Right renal pelvis (tissue), 4 donors: ENCODE measurements around the gene PMM1. TPM values are rescaled to one million over a fixed set of nuclear protein-coding genes. Genes with fewer than 3 reads are reported as not detected.
"Not testable (repeated sequence)": the region's sequence is repeated elsewhere in the genome, so short reads cannot be mapped to it uniquely, and the experiment has no call there.

Experiments
- DNase-seq, 4 donors: peaks; one replicate each; pipeline ENCODE4 v3.0.0-alpha.2; 2013; ENCODE audit warnings: low read depth in 4 of 4, low spot score in 3 of 4, missing footprints in 1 of 4
- polyA plus RNA-seq, 4 donors: library from polyadenylated mRNA; unstranded; fragments of 120-200 nt; gene quantifications; one replicate each; pipeline ENCODE4 v1.2.1, GENCODE V29; 2013; ENCODE audit not compliant: insufficient read length in 4 of 4

The PMM1 gene
- polyA plus RNA-seq, 4 donors = 48.8 to 65.9 (median 52.4) TPM

GRCh38 chr22:41598081-41598480, 8.4 kb upstream of the PMM1 start:
- DNase-seq = no peak

DNA sequence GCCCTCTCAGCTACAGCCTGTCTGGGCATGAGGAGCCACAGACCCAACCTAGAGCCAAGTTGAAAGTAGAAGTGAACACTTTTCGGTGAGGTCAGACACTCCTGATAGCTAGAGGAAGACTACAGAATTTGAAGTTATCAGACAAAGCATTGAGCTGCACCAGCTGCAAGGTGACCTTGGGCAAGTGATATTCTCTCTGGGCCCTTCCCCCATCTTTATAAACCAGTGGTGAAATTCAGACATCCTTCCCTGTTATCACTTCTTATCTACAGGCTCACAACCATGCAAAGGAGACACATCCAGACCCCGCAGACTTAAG, 8.0 kb upstream of the PMM1 start:
- DNase-seq = no peak

DNA sequence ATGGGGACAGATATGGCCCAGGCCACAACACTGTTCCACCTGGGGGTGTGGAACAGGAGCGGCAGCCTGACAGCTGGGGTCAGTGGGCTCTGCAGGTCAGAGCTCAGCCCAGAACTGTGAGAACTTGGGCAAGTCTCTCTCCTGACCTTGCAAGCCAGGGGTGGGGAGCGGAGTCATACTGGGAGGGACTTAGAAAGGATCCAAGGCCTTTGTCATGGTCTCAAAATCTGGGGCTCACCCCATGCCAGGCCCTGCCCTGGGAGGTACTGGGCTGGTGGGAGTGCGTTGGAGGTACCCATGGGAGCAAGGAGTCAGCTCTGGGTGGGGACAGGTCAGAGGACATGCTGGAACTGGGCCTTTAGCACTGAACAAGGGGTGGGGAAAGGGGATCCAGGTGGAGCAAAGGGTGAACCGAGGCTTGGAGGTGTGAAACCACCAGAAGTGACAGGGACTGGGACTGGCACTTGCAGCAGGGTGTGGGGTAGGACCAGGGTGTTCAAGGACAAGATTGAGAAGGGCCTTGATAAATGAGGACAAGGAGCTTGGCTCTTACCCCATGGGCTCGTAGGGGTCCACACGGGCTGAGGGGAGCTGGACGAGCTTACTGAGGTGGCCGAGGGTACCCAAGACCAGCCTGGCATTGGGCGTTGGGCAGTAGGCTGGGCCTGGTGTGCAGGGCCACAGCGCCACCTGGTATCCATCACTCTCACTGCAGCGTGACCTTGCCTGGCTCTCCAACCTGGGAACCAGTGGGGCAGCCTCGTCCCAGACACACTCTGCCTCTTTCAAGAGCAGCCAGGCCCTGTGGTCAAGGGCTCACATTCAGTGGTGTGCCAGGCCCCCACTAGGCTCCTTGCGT, 7.4 kb upstream of the PMM1 start:
- DNase-seq = no peak

DNA sequence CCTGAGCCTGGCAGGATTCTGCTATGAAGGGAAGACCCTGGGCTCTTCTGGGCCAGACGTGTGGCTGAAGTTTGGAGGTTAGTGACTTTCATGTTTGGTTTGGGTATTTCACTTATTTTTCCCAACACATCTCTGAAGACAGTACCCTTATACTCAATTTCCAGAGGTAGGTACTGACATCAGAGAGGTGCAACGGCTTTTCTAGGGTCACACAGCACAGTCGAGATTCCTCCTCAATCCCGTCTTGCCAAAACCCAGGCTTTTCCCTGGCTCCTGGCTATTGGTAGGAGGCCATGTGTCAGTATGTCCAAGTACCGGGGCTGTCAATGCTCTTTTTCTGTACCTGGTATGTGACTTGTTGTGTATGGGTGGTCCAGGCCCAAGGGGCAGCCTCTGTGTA, 6.1 kb upstream of the PMM1 start:
- no peak for DNase-seq

- not testable (repeated sequence) for DNase-seq
Observed at GRCh38 chr22:41593336-41593960, 3.8 kb upstream of the PMM1 start.

GRCh38 chr22:41587347-41587723, 2.3 kb downstream of the PMM1 start:
- no peak for DNase-seq

DNA sequence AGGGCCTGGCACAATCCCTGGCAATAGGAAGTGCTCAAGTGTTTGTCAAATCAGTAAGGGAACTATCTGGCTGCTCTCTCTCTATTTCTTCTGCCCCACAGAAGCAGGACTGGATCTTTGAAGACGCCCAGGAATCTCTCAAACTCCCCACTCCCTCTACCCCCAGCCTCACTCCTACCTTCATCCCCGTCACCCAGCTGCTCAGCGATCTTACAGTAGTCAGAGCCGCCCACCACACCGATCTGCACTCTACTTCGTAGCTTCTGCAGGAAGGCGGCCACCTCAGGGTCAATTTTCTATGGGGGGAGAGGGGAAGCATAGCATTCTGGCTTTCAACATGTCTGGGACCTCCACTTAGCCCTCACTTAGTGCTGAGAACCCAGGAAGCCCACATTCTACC, 3.7 kb downstream of the PMM1 start:
- DNase-seq = no peak

DNA sequence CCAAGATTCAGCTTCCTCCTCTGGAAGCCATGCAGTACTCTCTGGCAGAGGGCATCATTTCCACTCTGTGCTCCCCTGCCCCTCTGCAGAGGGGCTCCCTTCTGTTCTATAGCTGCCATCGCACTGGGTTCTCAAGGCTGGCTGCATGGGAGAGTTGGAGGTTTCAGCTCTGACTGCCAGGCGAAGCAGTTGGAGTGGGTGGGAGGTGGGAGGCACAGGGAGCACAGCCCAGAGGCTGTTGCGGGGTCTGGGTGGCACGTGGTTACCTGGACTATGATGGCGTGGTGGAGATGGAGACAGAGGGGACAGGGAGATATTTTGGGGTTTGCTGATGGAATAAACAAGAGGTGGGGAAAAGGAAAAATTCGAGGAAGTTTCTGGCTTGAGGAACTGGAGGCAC, 4.8 kb downstream of the PMM1 start:
- DNase-seq = no peak

DNA sequence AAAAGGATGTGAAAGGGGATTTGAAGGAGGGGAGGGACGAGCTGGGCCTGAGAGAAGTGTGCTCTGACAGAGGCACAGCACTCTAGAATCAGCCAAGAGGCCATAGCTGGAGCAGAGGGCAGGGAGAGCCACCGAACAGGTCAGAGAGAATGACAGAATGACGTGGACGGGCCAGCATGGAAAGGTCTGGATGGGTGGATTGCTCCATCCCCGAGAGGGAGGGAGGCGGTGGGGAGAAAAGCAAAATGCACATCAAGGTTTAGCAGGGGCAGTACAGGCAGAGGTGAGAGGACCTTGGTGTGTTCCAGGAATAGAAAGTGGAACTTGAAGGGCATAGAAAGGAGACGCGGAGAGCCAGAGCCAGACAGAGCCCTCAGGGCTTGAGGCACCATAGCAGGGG, 6.9 kb downstream of the PMM1 start:
- DNase-seq = no peak

DNA sequence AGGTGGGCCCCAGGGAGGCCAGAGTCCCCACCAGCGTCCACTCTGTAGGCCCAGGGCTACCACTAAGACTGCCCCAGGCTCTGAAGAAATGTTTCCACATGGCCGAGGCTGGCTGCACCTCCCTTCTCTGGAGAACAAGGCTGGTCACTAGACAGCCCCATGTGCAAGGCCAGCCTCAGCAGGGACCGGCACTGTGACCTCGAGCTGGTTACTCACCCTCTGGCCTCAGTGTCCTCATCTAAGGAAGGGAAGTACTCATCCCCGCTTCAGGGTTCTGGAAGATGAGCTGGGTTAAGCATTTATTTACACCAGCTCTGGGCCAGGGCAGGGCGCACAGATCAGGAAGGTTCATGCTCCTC, 9.7 kb downstream of the PMM1 start:
- DNase-seq = no peak

DNA sequence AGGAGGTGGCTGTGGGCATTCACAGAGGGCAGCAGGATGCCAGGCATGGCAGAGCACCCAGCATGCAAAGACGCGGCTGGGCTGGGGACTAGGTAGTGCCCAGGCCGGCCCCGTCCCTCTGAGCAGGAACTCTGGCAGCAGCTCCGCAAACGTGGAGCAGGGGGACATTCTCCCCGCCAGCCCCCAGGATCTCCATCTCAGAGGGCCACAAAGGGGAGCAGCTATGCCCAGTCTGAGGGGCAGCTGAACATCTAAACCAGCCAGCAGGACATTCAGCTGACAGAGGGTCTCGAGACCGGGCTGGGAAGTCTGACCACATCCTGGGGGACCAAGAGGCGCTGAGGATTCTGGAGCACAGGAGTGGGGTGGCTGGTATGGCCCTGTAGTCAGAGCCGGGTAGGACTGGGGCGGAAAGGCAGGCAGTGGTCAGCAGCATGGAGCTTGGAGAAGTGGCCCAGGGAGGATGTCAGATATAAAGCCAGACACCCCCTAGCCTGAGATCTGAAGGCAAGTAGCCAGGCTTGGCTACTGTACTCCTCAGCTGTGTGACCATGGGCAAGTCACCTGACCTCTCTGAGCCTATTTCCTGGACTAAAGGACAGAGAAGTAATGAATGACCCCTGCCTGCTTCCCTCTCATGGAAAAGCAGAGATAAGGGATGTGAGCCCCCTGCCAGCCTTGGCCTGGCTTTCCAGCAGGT, 10.2 kb downstream of the PMM1 start:
- no peak for DNase-seq

GRCh38 chr22:41578818-41579217, 10.8 kb downstream of the PMM1 start:
- no peak for DNase-seq

DNA sequence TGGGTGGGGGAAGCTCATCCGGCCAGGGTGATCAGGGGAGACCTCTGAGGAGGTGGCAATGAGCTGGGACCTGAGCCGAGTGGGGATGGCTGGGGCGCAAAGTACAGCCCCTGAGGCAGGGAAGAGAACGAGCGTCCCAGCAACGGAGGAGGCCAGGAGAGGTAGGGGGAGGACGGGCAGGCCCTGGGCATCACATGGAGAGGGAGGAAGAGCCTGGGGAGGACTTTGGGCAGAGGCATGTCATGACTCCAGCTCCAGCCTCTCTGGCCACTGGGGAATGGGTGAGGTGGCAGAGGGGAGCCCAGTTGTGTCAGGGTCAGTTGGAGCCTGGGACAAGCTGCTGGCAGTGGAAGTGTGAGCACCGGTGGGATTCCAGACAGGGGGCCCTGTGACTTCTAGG, 11.5 kb downstream of the PMM1 start:
- DNase-seq = no peak

- DNase-seq = no peak
Observed at GRCh38 chr22:41576877-41577276, 12.8 kb downstream of the PMM1 start.

GRCh38 chr22:41575533-41575932, 14.1 kb downstream of the PMM1 start:
- DNase-seq = no peak

DNA sequence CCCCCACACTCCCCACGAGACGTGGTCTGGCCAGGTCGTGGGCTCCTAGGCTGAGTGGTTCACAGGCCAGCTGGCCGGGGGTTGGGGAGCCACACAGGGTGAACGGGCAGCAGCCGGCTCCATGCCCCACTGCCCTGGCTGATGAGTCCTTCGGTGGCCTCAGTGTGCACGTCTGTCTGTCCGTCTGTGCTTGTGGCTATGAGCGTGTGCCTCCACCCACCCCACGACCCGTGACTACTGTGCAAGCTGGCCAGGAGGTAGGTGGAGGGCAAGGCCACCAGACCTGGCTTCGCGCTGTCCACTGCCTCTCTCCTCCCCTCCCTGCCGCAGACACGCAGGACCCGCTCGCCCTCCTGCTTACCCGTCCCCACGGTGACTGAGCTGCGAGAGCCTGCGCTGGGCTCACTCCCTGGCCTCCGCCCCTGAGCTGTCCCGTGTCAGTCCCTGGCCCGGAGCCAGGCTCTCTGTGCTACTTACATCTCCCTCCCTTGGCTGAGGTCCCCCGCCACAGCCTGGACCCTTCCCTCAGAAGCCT, 14.7 kb downstream of the PMM1 start:
- DNase-seq = no peak

GRCh38 chr22:41573677-41574076, 16.0 kb downstream of the PMM1 start:
- no peak for DNase-seq

DNA sequence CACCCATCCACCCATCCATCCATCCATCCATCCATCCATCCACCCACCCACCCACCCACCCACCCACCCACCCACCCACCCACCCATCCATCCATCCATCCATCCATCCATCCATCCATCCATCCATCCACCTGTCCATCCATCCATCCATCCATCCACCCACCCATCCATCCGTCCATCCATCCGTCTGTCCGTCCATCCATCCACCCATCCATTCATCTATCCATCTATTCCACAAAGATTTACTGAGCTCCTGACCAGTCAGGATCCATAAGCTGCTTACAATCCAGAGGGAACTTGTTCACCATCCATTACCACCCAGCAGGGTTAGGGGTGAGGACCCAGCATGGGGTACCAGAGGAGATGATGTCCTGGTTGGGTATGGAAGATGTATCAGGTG, 17.3 kb downstream of the PMM1 start:
- not testable (repeated sequence) for DNase-seq

GRCh38 chr22:41571786-41572185, 17.9 kb downstream of the PMM1 start:
- DNase-seq = no peak

GRCh38 chr22:41570221-41570620, 19.4 kb downstream of the PMM1 start:
- no peak for DNase-seq

DNA sequence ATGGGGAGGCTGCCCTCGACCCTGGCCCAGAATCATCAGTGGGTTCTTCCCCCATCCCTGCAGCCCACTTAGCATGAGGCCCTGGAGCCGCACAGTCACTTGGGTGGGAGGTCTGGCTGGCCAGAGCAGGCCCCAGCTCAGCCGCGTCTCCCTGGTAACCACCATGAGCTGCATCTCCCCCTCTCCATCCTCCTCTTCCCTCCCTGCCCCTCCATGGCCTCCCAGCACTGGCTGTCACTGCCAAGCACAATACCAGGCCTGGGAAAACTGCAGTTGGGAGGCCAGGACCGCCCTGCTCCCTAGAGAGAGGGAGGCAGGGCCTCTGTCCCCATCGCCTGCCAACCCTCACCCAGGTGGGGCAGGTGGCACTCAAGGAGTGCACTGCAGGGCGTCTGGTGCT, 20.8 kb downstream of the PMM1 start:
- no peak for DNase-seq

DNA sequence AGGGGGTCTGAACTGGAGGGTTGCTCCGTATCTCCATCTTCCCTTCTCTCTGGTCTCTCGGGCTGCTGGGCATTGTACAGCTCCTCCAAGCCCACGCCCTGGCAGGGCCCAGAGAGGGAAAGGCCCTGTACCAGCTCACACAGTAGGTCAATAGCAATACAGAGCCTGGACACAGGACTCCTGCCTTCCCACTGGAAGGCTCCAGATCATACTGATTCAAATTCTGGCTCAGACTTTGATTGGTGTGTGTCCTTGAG, 22.2 kb downstream of the PMM1 start:
- no peak for DNase-seq
